Effector memory CD4-positive, alpha-beta T cell (primary cell): ENCODE measurements around the gene CBX6.

Experiments
- DNase-seq, 3 donors: peaks; one replicate each; pipeline ENCODE4 v3.0.0-alpha.2; 2020
- H3K27ac ChIP-seq: 2 replicates; pipeline ENCODE4 v1.7.0; 2013; ENCODE audit warnings: mild to moderate bottlenecking, low read length, moderate library complexity; ENCODE audit not compliant: insufficient read depth, poor library complexity, severe bottlenecking
- H3K27me3 ChIP-seq: replicated peaks from 2 replicates; pipeline ENCODE4 v1.7.0; 2013; ENCODE audit warnings: mild to moderate bottlenecking, low read length; ENCODE audit not compliant: insufficient read depth, control insufficient read depth, poor library complexity, severe bottlenecking
- H3K36me3 ChIP-seq: 2 replicates; pipeline ENCODE4 v1.7.0; 2013; ENCODE audit warnings: mild to moderate bottlenecking, low read length, moderate library complexity; ENCODE audit not compliant: control insufficient read depth, insufficient read depth
- H3K4me1 ChIP-seq: 2 replicates; pipeline ENCODE4 v1.7.0; 2013; ENCODE audit warnings: low read length, mild to moderate bottlenecking; ENCODE audit not compliant: control insufficient read depth, insufficient read depth, poor library complexity, severe bottlenecking
- H3K4me3 ChIP-seq: 2 replicates; pipeline ENCODE4 v1.7.0; 2013; ENCODE audit warnings: low read length, low read depth, mild to moderate bottlenecking; ENCODE audit not compliant: insufficient read depth, poor library complexity, severe bottlenecking
- H3K9me3 ChIP-seq: 2 replicates; pipeline ENCODE4 v1.7.0; 2013; ENCODE audit warnings: mild to moderate bottlenecking, low read length, moderate library complexity; ENCODE audit not compliant: control insufficient read depth

The CBX6 gene

DNA sequence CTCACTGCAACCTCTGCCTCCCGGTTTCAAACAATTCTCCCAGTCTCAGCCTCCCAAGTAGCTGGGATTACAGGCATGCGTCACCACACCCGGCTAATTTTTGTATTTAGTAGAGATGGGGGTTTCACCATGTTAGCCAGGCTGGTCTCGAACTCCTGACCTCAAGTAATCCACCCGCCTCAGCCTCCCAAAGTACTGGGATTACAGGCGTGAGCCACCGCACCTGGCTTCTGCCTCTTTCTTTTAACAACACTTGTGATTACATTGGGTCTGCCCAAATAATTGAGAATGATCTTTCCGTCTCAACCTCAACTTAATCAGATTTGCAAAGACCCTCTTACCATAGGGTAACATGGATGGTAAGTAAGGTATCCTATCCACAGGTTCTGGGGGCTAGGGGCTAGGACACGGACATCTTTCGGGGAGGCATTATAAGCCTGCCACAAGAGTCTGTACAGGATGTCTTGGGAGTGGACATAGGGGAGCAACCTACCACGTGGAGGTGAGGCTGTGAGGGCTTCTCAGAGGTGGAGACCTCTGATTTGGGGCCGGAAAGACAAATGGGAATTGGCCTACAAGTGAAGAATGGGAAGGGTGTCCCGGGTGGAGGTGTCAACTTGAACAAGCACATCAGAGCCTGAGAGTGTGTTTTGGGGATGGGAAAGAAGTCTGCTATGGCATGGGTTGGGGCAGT is 2.7 kb upstream of the CBX6 start:
- H3K4me1 ChIP-seq: peaks cover 30% of the 10 kb centered on the region
- H3K36me3 ChIP-seq: peaks cover 4% of the 10 kb centered on the region
- H3K27me3 ChIP-seq: no peaks in the 10 kb centered on the region
- H3K4me3 ChIP-seq: no peak overlapping the region
- H3K27ac ChIP-seq: peak overlapping the region; percentile 25
- DNase-seq: no peak
- no peaks in the 10 kb centered on the region for H3K9me3 ChIP-seq

DNA sequence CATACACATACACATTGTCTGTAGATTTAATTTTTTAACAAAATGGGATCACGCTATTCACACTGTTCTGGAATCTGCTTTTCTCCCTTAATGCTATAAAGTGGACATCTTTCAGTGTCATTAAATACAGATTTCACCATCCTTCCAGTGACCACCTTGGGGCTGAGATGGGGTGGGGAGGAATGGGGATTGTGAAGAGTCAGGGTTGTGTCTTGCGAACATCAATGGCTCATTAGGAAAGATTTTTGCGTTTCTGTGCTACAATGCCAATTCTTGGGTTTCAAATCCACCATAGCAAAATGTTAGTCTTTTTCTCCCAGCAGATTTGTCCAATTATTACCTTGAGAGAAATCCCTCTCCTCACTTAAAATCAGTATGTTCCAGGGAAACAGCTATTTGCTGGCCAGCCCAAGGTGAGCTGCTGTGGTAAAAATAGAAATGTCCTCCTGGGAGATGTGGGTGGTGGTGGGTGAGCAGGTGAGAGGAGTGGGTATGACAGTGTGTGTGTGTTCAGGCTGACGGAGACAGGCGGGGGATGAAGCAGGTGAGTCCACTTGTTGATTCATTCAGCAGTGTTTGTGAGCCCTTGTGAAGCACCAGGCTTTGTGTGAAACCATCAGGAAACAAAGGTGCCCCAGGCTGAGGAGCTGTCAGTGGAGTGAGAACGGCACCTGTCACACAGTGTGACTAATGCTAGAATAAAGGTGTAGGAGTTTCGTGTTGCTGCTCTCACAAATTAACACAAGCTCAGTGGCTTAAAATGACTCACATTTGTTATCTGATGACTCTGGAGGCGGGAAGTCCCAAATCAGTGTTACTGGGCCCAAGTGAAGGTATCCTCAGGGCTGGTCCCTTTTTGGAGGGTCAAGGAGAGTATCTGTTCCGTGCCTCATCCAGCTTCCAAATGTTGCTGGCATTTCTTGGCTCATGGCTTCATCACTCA is 1.7 kb upstream of the CBX6 start:
- H3K9me3 ChIP-seq: no peaks in the 10 kb centered on the region
- peak overlapping the region; percentile 25 for H3K27ac ChIP-seq

DNA sequence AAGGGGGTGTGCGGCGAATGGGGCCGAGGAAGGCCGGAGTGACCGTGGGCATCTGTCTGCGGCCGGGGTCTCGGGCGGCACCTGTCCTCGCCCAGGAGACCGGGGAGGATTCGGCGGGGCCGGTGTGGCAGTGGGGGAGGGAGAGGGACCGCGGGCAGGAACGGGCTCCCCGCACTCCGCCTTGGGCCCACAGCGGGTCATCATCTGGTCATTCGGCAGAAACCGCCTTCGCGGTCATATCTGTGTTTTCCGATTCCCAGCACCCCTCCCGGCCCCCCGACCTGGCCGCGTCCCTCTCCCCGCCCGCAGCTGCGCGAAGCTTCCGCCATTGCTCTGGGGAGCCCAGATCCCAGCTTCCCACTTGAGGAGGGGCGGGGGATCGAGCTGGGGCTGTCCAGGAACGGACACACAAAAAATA is 824 bp upstream of the CBX6 start:
- peak overlapping the region; percentile 79 for H3K27ac ChIP-seq
- H3K9me3 ChIP-seq: no peaks in the 10 kb centered on the region
- H3K4me1 ChIP-seq: peaks cover 41% of the 10 kb centered on the region
- H3K4me3 ChIP-seq: peak overlapping the region; percentile 90
- peaks cover 15% of the 10 kb centered on the region for H3K36me3 ChIP-seq
- H3K27me3 ChIP-seq: no peaks in the 10 kb centered on the region
- no peak for DNase-seq

More for the DNA sequence above, 1.7 kb upstream of the CBX6 start:
- Histone ChIP-seq H3K36me3 (peaks cover 6% of the 10 kb centered on the region), H3K4me3 (no peak overlapping the region), H3K27me3 (no peaks in the 10 kb centered on the region), H3K4me1 (peaks cover 38% of the 10 kb centered on the region)
- peak in 2 of 3 donors; percentile 52 to 60 for DNase-seq

DNA sequence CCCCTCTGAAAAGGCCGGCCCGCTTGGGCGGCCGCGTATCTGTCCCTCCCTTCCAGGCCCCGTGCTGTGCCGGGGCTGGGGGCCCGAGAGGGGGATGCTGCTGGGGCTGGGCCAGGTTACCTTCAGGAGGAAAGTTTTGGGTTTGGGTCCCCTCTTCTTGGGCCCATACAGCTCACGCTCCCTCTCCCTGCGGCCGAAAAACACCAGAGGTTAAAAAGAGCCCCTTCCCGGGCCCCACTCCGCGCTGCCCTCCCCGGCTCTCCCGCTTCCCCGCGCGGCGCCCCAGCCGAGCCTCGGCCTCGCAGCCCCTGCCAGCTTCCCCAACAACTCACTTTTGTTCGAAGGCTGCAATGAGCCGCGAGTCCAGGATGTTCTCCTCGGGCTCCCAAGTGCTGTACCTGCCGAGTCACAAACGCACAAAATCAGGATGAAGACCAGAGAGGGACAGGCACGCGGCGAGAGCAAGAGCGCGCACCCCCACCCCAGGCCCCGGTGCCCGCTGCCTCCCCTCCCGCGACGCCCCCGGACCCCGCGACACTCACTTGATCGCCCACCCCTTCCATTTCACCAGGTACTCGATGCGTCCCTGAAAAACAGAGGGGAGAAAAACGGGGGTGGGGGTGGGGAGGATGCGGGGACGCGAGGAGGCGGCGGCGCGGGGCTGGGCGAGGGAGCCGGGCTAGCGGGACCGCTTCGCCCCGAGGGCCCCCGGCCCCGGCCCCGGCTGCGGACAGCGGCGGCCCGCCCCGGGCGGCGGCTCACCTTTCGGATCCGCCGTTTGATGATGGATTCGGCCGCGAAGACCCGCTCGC is 450 bp downstream of the CBX6 start:
- Histone ChIP-seq H3K4me3 (peak overlapping the region; percentile 69), H3K9me3 (no peaks in the 10 kb centered on the region), H3K27ac (peak overlapping the region; percentile 72), H3K36me3 (peaks cover 26% of the 10 kb centered on the region), H3K4me1 (peaks cover 41% of the 10 kb centered on the region), H3K27me3 (no peaks in the 10 kb centered on the region)
- DNase-seq: peak in 1 of 3 donors; percentile 21

DNA sequence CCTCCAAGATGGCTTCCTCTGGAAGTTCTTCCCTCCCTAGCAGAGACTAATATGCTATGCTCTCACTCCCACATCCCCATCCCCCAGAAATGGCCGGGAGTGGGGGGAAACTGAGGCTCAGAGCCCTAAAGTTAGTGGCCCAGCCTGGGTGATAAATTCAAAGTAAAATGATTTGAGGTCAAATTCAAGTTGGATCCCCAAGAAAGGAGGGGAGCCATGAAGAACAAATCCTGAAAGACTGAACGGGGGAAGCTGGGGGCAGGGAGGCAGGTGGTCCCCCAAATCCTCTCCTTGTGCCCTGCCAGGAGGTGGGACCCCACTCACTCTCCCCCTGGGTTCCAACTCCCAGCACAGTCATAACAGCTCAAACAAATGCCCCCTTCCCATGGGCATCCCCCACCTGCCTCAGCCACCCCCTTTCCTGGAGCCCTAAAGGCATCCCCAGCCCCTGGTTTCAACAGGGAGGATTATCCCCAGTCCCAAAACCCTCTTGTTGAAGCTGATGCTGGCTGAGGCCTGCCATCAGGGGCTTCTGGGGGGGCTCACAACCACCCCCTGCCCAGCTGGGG is 1.1 kb downstream of the CBX6 start:
- peaks cover 32% of the 10 kb centered on the region for H3K36me3 ChIP-seq
- peak overlapping the region; percentile 72 for H3K27ac ChIP-seq
- no peaks in the 10 kb centered on the region for H3K27me3 ChIP-seq
- H3K4me3 ChIP-seq: peak overlapping the region; percentile 69
- H3K4me1 ChIP-seq: peaks cover 41% of the 10 kb centered on the region
- no peak for DNase-seq
- H3K9me3 ChIP-seq: no peaks in the 10 kb centered on the region

DNA sequence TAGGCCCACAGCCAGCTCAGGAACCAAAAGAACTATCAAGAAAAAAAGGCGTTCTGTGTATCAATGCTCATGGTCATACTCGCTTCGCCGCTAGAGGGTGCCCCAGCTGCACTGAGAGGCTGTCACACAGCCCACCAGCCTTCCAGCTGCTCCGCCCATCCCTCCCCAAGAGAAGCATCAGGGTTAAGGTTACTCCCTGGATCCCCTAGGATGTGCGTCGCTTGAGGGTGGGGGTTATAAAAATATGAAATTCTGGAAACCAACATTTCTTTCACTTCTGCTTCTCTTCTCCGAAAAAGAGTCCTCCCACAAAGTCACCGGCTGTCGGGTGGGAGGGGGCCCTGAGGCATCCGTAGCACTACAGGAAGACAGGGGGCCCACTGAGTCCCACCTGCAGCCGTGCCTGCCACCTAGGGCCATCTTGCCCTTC is 1.7 kb downstream of the CBX6 start:
- Histone ChIP-seq H3K4me1 (peaks cover 41% of the 10 kb centered on the region), H3K27me3 (no peaks in the 10 kb centered on the region), H3K9me3 (no peaks in the 10 kb centered on the region), H3K4me3 (peak overlapping the region; percentile 69), H3K27ac (peak overlapping the region; percentile 72), H3K36me3 (peaks cover 38% of the 10 kb centered on the region)
- peak; percentile 54 to 78 (median 67) for DNase-seq

DNA sequence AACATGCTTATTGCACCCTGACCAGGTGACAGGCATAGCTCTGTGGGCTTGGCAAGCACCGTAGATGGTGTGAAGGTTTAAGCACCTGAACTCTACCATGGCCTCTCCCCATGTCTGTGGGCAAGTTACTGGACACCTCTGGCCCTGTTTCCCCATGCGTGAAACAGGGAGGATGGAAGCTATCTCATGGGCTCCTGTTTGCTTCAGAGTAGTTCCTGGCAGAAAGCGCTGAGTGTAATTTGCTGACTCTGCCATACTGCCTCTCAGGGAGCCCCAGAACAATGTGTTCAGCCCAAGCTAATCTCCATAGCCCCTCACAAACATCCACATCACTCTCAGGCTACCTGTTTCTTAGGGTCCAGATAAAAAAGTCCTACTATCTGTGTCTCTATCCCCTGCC is 2.4 kb downstream of the CBX6 start:
- no peak overlapping the region for H3K4me3 ChIP-seq
- DNase-seq: no peak
- H3K27ac ChIP-seq: peak overlapping the region; percentile 42
- peaks cover 44% of the 10 kb centered on the region for H3K36me3 ChIP-seq
- peaks cover 41% of the 10 kb centered on the region for H3K4me1 ChIP-seq
- no peaks in the 10 kb centered on the region for H3K9me3 ChIP-seq
- no peaks in the 10 kb centered on the region for H3K27me3 ChIP-seq

DNA sequence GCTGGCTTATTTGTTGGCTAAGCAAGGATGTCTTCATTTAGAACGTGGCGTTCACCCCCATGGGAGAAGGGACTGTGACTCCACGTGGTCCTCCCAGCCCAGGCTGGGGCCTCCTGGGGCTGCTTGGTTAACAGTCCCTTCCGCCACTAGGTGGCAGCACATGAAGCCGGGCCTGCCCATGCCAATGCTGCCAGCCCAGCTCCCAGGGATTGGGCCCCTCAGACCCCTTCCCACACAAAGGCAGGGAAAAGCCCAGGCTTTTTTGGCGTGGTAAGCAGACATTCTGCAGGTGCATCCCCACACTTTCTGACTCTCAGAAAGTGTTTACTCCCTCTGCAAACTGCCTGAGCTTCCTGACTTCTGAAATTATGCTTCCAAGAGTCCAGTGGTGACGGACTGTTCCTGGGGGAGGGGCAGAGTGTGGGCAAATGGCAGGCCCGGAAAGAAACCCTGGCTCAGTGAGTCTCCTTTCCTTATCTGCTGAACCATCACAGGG is 3.1 kb downstream of the CBX6 start:
- no peak overlapping the region for H3K27ac ChIP-seq
- DNase-seq: peak; percentile 56 to 77 (median 62)
- H3K9me3 ChIP-seq: no peaks in the 10 kb centered on the region
- H3K4me3 ChIP-seq: no peak overlapping the region
- H3K36me3 ChIP-seq: peaks cover 44% of the 10 kb centered on the region
- peaks cover 41% of the 10 kb centered on the region for H3K4me1 ChIP-seq
- H3K27me3 ChIP-seq: no peaks in the 10 kb centered on the region

DNA sequence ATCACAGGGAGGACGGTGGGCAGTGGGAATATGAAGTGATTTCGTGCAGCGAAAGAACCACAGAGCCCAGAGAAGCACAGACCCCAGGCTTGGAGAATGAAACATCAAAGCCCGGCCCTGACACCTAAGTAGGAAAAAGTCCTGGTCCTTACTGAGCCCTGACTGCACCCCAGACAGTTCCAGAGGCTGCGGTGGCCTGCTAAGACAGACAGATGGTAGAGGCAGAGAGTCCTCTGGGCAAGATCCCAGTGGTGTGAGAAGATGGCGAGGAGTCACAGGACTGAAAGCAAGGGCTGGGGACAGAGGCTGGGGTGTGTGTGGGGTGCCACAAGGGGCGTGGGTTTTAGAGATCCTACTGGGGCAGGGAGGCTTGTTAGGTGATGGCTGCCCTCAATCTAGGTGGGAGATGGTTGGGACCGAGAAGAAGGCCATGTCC is 3.7 kb downstream of the CBX6 start:
- peaks cover 36% of the 10 kb centered on the region for H3K4me1 ChIP-seq
- no peaks in the 10 kb centered on the region for H3K9me3 ChIP-seq
- H3K27ac ChIP-seq: no peak overlapping the region
- no peak overlapping the region for H3K4me3 ChIP-seq
- peaks cover 44% of the 10 kb centered on the region for H3K36me3 ChIP-seq
- H3K27me3 ChIP-seq: no peaks in the 10 kb centered on the region
- no peak for DNase-seq
